Measurements from ENCODE around the gene MCMBP. TPM values are rescaled to one million over a fixed set of nuclear protein-coding genes. Genes with fewer than 3 reads are reported as not detected.
A peak's percentile ranks its signal among the peaks of the same experiment; 100 is the strongest.

MCMBP gene
- total RNA-seq, 4 donors from 2014 or later: 26.2 to 44.4 (median 35.5) TPM

GRCh38 chr10:119821182-119821581 is 51.5 kb downstream of the MCMBP start:
- peaks cover 0 to 7% (median 0%) of the 10 kb centered on the region in 4 donors for H3K36me3 ChIP-seq
- H3K4me3 ChIP-seq: no peak overlapping the region
- TF ChIP-seq POLR2AphosphoS5 (IDR thresholded peaks at IDR 0.05): no peak
- TF ChIP-seq CTCF (IDR thresholded peaks at IDR 0.05): no peak
- no peak for TF ChIP-seq EP300 (IDR thresholded peaks at IDR 0.05; ENCODE audit: low read depth)
- H3K9me3 ChIP-seq: no peaks in the 10 kb centered on the region
- no peaks in the 10 kb centered on the region for H3K4me1 ChIP-seq
- 63 to 81% methylated on average over 4 of the region's 4 CpGs for WGBS, 2 donors (ENCODE audit: low coverage in 1 of 2)
- H3K27ac ChIP-seq: no peak overlapping the region
- H3K27me3 ChIP-seq: no peaks in the 10 kb centered on the region
- in situ Hi-C loops (cut with MboI; ENCODE audit: low pct_ligation_motif_present in 1 of 4, low pct_unique_long_range_greater_than_20kb in 1 of 4, low sequenced_read_pairs in 3 of 4): no loop called here
- intact Hi-C loops (cut with DNase I; ENCODE audit: low total_unique reads): no loop called here
- no peak for DNase-seq

- Histone ChIP-seq H3K36me3 (peaks cover 0 to 6% (median 0%) of the 10 kb centered on the region in 4 donors), H3K4me3 (peak overlapping the region in 2 of 4 donors; percentile 11 to 14), H3K9me3 (no peaks in the 10 kb centered on the region), H3K27ac (peak overlapping the region in 2 of 4 donors; percentile 15 to 67), H3K4me1 (no peaks in the 10 kb centered on the region), H3K27me3 (no peaks in the 10 kb centered on the region)
- intact Hi-C loops (cut with DNase I; ENCODE audit: low total_unique reads) (loop anchor here (10.0 kb wide), 1 partner anchor 74 kb away; no protein-coding TSS in a partner anchor), in situ Hi-C loops (cut with MboI; ENCODE audit: low pct_ligation_motif_present in 1 of 4, low pct_unique_long_range_greater_than_20kb in 1 of 4, low sequenced_read_pairs in 3 of 4) (no loop called here)
- TF ChIP-seq CTCF (IDR thresholded peaks at IDR 0.05) (no peak), POLR2A (IDR thresholded peaks at IDR 0.05) (no peak), EP300 (IDR thresholded peaks at IDR 0.05; ENCODE audit: low read depth) (no peak), POLR2AphosphoS5 (IDR thresholded peaks at IDR 0.05) (no peak)
- 64 to 75% methylated on average over 10 of the region's 10 CpGs for WGBS, 2 donors (ENCODE audit: low coverage in 1 of 2)
- DNase-seq: no peak
Observed at GRCh38 chr10:119818889-119819270, 53.8 kb downstream of the MCMBP start.

- TF ChIP-seq CTCF (IDR thresholded peaks at IDR 0.05): no peak
- TF ChIP-seq EP300 (IDR thresholded peaks at IDR 0.05; ENCODE audit: low read depth): no peak
- TF ChIP-seq POLR2AphosphoS5 (IDR thresholded peaks at IDR 0.05): peak in 2 of 3 donors; percentile 21 to 40
- peak; percentile 29 for DNase-seq
- intact Hi-C loops (cut with DNase I; ENCODE audit: low total_unique reads) (loop anchor here (10.0 kb wide), 1 partner anchor 73 kb away; no protein-coding TSS in a partner anchor), in situ Hi-C loops (cut with MboI; ENCODE audit: low pct_ligation_motif_present in 1 of 4, low pct_unique_long_range_greater_than_20kb in 1 of 4, low sequenced_read_pairs in 3 of 4) (no loop called here)
- 76 to 87% methylated on average over 13 to 84 of the region's 84 CpGs for WGBS, 2 donors (ENCODE audit: low coverage in 1 of 2)
- Histone ChIP-seq H3K9me3 (no peaks in the 10 kb centered on the region), H3K36me3 (no peaks in the 10 kb centered on the region), H3K27ac (peak overlapping the region in 2 of 4 donors; percentile 15 to 67), H3K4me3 (peak overlapping the region in 2 of 4 donors; percentile 11 to 14), H3K27me3 (no peaks in the 10 kb centered on the region), H3K4me1 (no peaks in the 10 kb centered on the region)
Observed at GRCh38 chr10:119817991-119818888, 54.4 kb downstream of the MCMBP start.

GRCh38 chr10:119815671-119816070 is 57.0 kb downstream of the MCMBP start:
- Histone ChIP-seq H3K4me1 (peaks cover 0 to 4% (median 0%) of the 10 kb centered on the region in 4 donors), H3K36me3 (no peaks in the 10 kb centered on the region), H3K4me3 (no peak overlapping the region), H3K27me3 (no peaks in the 10 kb centered on the region), H3K9me3 (no peaks in the 10 kb centered on the region), H3K27ac (no peak overlapping the region)
- TF ChIP-seq POLR2A (IDR thresholded peaks at IDR 0.05) (no peak), CTCF (IDR thresholded peaks at IDR 0.05) (no peak), POLR2AphosphoS5 (IDR thresholded peaks at IDR 0.05) (no peak), EP300 (IDR thresholded peaks at IDR 0.05; ENCODE audit: low read depth) (no peak)
- DNase-seq: no peak
- intact Hi-C loops (cut with DNase I; ENCODE audit: low total_unique reads): loop anchor here (10.0 kb wide), 1 partner anchor 71 kb away; no protein-coding TSS in a partner anchor
- WGBS, 2 donors (ENCODE audit: low coverage in 1 of 2): 100% methylated on average over 7 of the region's 7 CpGs; no CpG with 5 or more reads in 1 of the 2 donors
- in situ Hi-C loops (cut with MboI; ENCODE audit: low pct_ligation_motif_present in 1 of 4, low pct_unique_long_range_greater_than_20kb in 1 of 4, low sequenced_read_pairs in 3 of 4): no loop called here
